GM21381 (cell line): ENCODE data around the gene SFMBT1.

Source experiments
- ATAC-seq: cut with Tn5 transposase; IDR thresholded peaks from one replicate; pipeline ENCODE4 v1.9.1; 2021; ENCODE audit warnings: mild to moderate bottlenecking, moderate library complexity; ENCODE audit not compliant: unreplicated experiment

Gene SFMBT1

GRCh38 chr3:52857864-52858263, 188.0 kb downstream of the SFMBT1 start:
- ATAC-seq = no peak

GRCh38 chr3:52857133-52857532, 188.7 kb downstream of the SFMBT1 start:
- no peak for ATAC-seq

- no peak for ATAC-seq
Measured at GRCh38 chr3:52856666-52857065, 189.2 kb downstream of the SFMBT1 start.

GRCh38 chr3:52854013-52854412, 191.9 kb downstream of the SFMBT1 start:
- no peak for ATAC-seq
